ENCODE results near the gene BTBD9. TPM values are rescaled to one million over a fixed set of nuclear protein-coding genes. Genes with fewer than 3 reads are reported as not detected.

BTBD9 gene
- total RNA-seq, 1 donor from 2014 or later = 10.3 TPM

GRCh38 chr6:38435330-38435729, 204.4 kb downstream of the BTBD9 start:
- H3K4me1 Mint-ChIP-seq (ENCODE audit: unreplicated experiment) = no peaks in the 10 kb centered on the region
- peaks cover 3% of the 10 kb centered on the region for H3K36me3 Mint-ChIP-seq (ENCODE audit: low read depth, unreplicated experiment)
- no peak for TF ChIP-seq CTCF (IDR thresholded peaks at IDR 0.05; ENCODE audit: unreplicated experiment)
- H3K27ac Mint-ChIP-seq (ENCODE audit: unreplicated experiment) = no peak overlapping the region
- H3K9me3 Mint-ChIP-seq (ENCODE audit: unreplicated experiment) = no peaks in the 10 kb centered on the region
- H3K27me3 Mint-ChIP-seq (ENCODE audit: unreplicated experiment) = peaks cover 1% of the 10 kb centered on the region
- H3K4me3 Mint-ChIP-seq (ENCODE audit: unreplicated experiment) = no peak overlapping the region
- DNase-seq (ENCODE audit: low spot score) = no peak

DNA sequence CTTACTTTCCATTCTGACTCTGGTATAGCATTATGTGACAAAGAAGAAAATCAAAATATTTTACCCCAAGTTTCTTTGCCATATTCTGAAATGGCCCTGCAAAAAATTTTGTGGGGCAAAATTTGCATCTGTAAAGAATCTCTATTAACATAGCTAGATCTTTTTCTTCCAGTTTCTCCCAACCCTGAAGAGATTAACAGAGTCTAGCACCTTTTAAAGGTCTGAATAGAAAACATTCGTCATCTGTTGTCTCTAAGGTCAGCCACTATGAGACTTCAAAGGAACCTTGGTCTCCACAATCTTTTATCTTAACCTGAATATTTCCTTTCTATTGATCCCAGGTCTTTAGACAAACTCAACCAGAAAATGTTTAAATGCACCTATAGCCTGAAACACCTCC, 205.7 kb downstream of the BTBD9 start:
- no peaks in the 10 kb centered on the region for H3K4me1 Mint-ChIP-seq (ENCODE audit: unreplicated experiment)
- H3K27ac Mint-ChIP-seq (ENCODE audit: unreplicated experiment) = no peak overlapping the region
- H3K4me3 Mint-ChIP-seq (ENCODE audit: unreplicated experiment) = no peak overlapping the region
- peaks cover 1% of the 10 kb centered on the region for H3K27me3 Mint-ChIP-seq (ENCODE audit: unreplicated experiment)
- no peaks in the 10 kb centered on the region for H3K9me3 Mint-ChIP-seq (ENCODE audit: unreplicated experiment)
- DNase-seq (ENCODE audit: low spot score) = no peak
- peaks cover 3% of the 10 kb centered on the region for H3K36me3 Mint-ChIP-seq (ENCODE audit: low read depth, unreplicated experiment)
- TF ChIP-seq CTCF (IDR thresholded peaks at IDR 0.05; ENCODE audit: unreplicated experiment) = no peak

DNA sequence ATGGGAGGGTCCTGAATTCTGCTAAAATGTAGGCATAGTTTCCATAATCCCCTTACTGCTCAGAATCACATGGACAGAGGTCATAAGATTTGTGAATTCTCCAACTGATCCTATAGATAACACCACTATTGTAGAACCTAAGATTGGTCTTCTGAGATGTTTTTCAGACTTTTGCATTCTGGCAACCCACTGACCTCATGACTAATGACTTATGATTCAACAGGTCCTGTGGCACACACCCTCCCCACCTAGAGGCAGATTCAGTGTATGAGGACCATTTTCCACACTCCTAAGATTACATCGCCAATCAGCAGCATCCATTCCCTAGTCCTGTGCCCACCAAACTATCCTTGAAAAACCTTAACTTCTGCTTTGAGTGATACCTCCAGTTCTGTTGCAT, 207.2 kb downstream of the BTBD9 start:
- Mint-ChIP-seq H3K27ac (ENCODE audit: unreplicated experiment) (no peak overlapping the region), H3K36me3 (ENCODE audit: low read depth, unreplicated experiment) (peaks cover 3% of the 10 kb centered on the region), H3K27me3 (ENCODE audit: unreplicated experiment) (no peaks in the 10 kb centered on the region), H3K4me3 (ENCODE audit: unreplicated experiment) (no peak overlapping the region), H3K9me3 (ENCODE audit: unreplicated experiment) (no peaks in the 10 kb centered on the region), H3K4me1 (ENCODE audit: unreplicated experiment) (peaks cover 5% of the 10 kb centered on the region)
- no peak for TF ChIP-seq CTCF (IDR thresholded peaks at IDR 0.05; ENCODE audit: unreplicated experiment)
- DNase-seq (ENCODE audit: low spot score) = no peak

DNA sequence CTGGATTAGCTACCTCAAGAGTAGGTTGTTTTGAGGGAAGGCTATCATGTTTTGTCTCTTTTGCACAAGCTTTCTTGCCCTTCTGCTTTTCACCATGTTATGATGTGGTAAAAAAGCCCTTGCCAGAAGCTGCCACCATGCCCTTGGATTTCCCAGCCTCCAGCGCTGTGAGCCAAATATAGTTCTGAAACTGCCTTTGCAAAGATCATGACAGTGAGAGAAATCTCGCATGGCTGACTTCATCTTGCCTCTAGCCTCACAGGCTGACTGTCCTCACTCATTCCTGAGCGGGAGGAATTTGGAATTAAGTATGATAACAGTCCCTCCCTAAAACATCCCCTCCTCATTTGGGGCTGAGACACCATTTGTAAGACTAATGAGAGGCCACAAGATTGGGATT, 207.7 kb downstream of the BTBD9 start:
- no peaks in the 10 kb centered on the region for H3K9me3 Mint-ChIP-seq (ENCODE audit: unreplicated experiment)
- TF ChIP-seq CTCF (IDR thresholded peaks at IDR 0.05; ENCODE audit: unreplicated experiment) = no peak
- peaks cover 8% of the 10 kb centered on the region for H3K4me1 Mint-ChIP-seq (ENCODE audit: unreplicated experiment)
- H3K36me3 Mint-ChIP-seq (ENCODE audit: low read depth, unreplicated experiment) = peaks cover 3% of the 10 kb centered on the region
- no peak overlapping the region for H3K27ac Mint-ChIP-seq (ENCODE audit: unreplicated experiment)
- H3K4me3 Mint-ChIP-seq (ENCODE audit: unreplicated experiment) = no peak overlapping the region
- no peaks in the 10 kb centered on the region for H3K27me3 Mint-ChIP-seq (ENCODE audit: unreplicated experiment)
- DNase-seq (ENCODE audit: low spot score) = no peak

DNA sequence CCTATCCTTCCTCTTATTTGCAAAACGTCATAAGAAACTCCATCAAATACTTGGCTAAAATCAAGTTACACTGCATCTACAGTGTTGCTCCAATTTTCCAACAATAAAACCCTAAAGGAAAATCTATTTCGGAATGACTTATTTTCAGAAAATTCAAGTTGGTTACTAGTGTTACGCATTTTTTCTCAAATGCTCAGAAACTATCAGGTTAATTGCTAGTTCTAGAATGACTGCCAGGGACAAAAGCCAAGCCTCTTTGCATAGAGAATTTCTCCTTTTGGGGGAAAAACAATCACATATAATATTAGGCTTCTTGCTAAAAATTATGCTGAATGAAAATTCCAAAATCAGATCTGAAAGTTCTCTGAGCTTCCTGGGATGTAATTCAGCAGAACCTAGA, 210.2 kb downstream of the BTBD9 start:
- no peak for TF ChIP-seq CTCF (IDR thresholded peaks at IDR 0.05; ENCODE audit: unreplicated experiment)
- Mint-ChIP-seq H3K27me3 (ENCODE audit: unreplicated experiment) (peaks cover 2% of the 10 kb centered on the region), H3K9me3 (ENCODE audit: unreplicated experiment) (no peaks in the 10 kb centered on the region), H3K36me3 (ENCODE audit: low read depth, unreplicated experiment) (peaks cover 3% of the 10 kb centered on the region), H3K4me3 (ENCODE audit: unreplicated experiment) (no peak overlapping the region), H3K4me1 (ENCODE audit: unreplicated experiment) (peaks cover 11% of the 10 kb centered on the region), H3K27ac (ENCODE audit: unreplicated experiment) (no peak overlapping the region)
- no peak for DNase-seq (ENCODE audit: low spot score)

All from endothelial cell (in vitro differentiated cells).